ENCODE data around the gene IFT81. TPM values are rescaled to one million over a fixed set of nuclear protein-coding genes. Genes with fewer than 3 reads are reported as not detected.

The IFT81 gene
- total and polyA plus RNA-seq, 11 donors: 4.3 to 9.8 (median 8.5) TPM

DNA sequence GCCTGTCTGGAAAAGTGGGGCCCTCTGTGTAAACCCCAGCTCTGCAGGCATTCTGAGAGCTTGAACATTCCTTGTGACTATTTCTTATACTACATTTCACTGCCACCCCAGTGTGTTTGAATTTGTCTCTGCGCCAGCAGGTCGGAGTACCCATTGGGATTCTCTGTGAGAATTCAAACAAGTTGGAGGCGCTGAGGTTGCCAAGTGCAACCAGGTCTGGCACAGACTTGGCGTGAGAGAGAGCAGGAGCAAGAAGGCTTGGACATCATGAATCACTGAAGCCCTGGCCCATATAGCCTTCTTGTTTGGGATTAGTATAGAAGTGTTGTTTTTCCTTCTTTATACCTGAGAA is 123.9 kb downstream of the IFT81 start:
- Histone ChIP-seq H3K27ac (peak overlapping the region; percentile 71 to 98 (median 88)), H3K27me3 (no peaks in the 10 kb centered on the region), H3K4me1 (peaks cover 0 to 71% (median 48%) of the 10 kb centered on the region in 12 donors), H3K4me3 (no peak overlapping the region), H3K9me3 (peaks cover 0 to 5% (median 0%) of the 10 kb centered on the region in 12 donors), H3K36me3 (no peaks in the 10 kb centered on the region)
- WGBS, 4 donors: 49 to 68% (median 65%) methylated on average over 4 of the region's 4 CpGs
- ATAC-seq: no peak
- no peak for TF ChIP-seq POLR2A (IDR thresholded peaks at IDR 0.05)
- TF ChIP-seq, protein P1, sequence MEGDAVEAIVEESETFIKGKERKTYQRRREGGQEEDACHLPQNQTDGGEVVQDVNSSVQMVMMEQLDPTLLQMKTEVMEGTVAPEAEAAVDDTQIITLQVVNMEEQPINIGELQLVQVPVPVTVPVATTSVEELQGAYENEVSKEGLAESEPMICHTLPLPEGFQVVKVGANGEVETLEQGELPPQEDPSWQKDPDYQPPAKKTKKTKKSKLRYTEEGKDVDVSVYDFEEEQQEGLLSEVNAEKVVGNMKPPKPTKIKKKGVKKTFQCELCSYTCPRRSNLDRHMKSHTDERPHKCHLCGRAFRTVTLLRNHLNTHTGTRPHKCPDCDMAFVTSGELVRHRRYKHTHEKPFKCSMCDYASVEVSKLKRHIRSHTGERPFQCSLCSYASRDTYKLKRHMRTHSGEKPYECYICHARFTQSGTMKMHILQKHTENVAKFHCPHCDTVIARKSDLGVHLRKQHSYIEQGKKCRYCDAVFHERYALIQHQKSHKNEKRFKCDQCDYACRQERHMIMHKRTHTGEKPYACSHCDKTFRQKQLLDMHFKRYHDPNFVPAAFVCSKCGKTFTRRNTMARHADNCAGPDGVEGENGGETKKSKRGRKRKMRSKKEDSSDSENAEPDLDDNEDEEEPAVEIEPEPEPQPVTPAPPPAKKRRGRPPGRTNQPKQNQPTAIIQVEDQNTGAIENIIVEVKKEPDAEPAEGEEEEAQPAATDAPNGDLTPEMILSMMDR (IDR thresholded peaks at IDR 0.05): no peak
- intact Hi-C loops (cut with DNase I): loop anchor here in 6 of 10 donors (2.0 to 10.0 kb wide), 4 partner anchors 33 to 143 kb away; partner anchors contain the start of gene ATP2A2 (in 4 of the 6)
- peak in 1 of 5 donors; percentile 41 for DNase-seq

DNA sequence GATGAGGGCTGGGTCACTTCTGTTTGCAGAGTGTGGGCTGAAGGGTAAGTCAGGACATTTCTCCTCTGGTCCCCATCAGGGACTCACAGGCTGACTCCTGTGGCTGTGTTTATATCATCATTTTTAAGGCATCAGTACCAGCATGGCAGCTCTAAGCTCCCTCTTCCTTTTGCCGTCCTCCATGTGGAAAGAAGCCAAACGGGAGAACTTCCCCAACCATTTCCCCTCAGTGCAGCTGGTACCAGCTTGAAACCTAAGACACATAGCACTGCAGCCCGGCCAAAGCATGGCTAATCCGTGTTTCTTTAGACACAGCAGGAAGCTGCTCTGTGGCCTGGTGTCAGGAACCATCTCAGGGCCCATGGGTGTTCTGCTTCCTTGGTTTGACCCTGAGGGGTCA is 124.9 kb downstream of the IFT81 start:
- DNase-seq: peak in 3 of 5 donors; percentile 21 to 55 (median 33)
- Histone ChIP-seq H3K27ac (peak overlapping the region; percentile 71 to 98 (median 88)), H3K27me3 (no peaks in the 10 kb centered on the region), H3K9me3 (peaks cover 0 to 5% (median 0%) of the 10 kb centered on the region in 12 donors), H3K4me3 (no peak overlapping the region), H3K4me1 (peaks cover 0 to 82% (median 55%) of the 10 kb centered on the region in 12 donors), H3K36me3 (no peaks in the 10 kb centered on the region)
- 10 to 34% (median 21%) methylated on average over 3 to 4 of the region's 4 CpGs for WGBS, 4 donors
- intact Hi-C loops (cut with DNase I): loop anchor here in 6 of 10 donors (2.0 to 10.0 kb wide), 4 partner anchors 32 to 144 kb away; partner anchors contain the start of gene ATP2A2 (in 4 of the 6)
- TF ChIP-seq, protein P1 (IDR thresholded peaks at IDR 0.05): no peak
- no peak for TF ChIP-seq POLR2A (IDR thresholded peaks at IDR 0.05)
- ATAC-seq: no peak

DNA sequence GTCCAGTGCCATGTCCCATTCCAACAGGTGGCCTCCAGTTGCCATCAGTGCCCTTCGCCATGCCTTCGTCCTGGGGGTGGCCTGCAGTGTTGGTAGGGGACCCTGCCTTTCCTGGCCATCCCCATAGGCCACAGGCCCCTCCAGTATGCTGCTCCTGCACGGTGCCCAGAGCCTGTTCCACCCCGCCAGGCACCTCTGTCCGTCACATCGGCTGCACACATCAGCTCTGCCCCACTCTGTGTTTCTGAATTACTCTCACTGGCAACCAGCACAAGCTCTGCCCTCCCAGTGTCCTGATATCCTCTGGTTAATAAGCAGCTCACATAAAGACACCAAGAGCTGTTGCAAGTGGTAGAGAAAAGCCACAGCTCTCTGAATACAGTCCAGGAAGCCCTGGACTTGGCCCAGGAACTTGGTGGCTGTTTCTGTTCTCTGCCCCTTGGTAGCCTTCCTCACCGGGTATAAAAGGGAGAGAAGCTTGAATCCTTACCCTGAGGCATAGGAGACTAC is 125.6 kb downstream of the IFT81 start:
- peak; percentile 25 to 67 (median 49) for ATAC-seq
- H3K36me3 ChIP-seq: no peaks in the 10 kb centered on the region
- 43 to 71% (median 58%) methylated on average over 7 of the region's 7 CpGs for WGBS, 4 donors
- H3K4me3 ChIP-seq: no peak overlapping the region
- peaks cover 0 to 5% (median 0%) of the 10 kb centered on the region in 12 donors for H3K9me3 ChIP-seq
- peak in 4 of 5 donors; percentile 32 to 70 (median 58) for DNase-seq
- H3K4me1 ChIP-seq: peaks cover 0 to 79% (median 55%) of the 10 kb centered on the region in 12 donors
- H3K27ac ChIP-seq: peak overlapping the region; percentile 71 to 98 (median 88)
- H3K27me3 ChIP-seq: no peaks in the 10 kb centered on the region
- TF ChIP-seq, protein P1 (IDR thresholded peaks at IDR 0.05): no peak
- no peak for TF ChIP-seq POLR2A (IDR thresholded peaks at IDR 0.05)
- intact Hi-C loops (cut with DNase I): loop anchor here in 6 of 10 donors (2.0 to 10.0 kb wide), 4 partner anchors 31 to 145 kb away; partner anchors contain the start of gene ATP2A2 (in 5 of the 6)

DNA sequence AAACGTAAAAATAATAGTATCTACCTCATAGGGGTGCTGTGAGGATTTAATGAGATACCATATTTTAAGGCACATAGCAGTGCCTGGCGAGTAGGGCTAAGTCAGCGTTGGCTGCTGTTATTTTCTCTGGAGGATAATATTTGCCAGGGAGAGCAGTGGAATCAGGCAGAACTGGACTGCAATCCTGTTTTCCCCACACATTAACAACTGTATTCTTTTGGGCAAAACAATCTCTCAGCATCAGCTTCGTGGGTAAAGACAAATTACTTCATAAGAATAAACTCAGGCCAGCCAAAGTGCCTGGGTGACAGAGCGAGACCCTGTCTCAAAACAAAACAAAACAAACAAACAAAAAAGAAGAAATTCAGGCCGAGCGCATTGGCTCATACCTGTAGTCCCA is 127.2 kb downstream of the IFT81 start:
- H3K4me1 ChIP-seq: peaks cover 0 to 68% (median 49%) of the 10 kb centered on the region in 12 donors
- intact Hi-C loops (cut with DNase I): loop anchor here in 2 of 10 donors (2.0 to 10.0 kb wide), 2 partner anchors 29 to 147 kb away; partner anchors contain the start of gene ATP2A2 (in 1 of the 2)
- H3K36me3 ChIP-seq: no peaks in the 10 kb centered on the region
- DNase-seq (no peak), ATAC-seq (no peak)
- TF ChIP-seq, protein P1 (IDR thresholded peaks at IDR 0.05): no peak
- TF ChIP-seq POLR2A (IDR thresholded peaks at IDR 0.05): no peak
- WGBS, 4 donors: 82 to 91% (median 85%) methylated on average over 7 of the region's 7 CpGs
- H3K9me3 ChIP-seq: no peaks in the 10 kb centered on the region
- no peak overlapping the region for H3K4me3 ChIP-seq
- H3K27me3 ChIP-seq: no peaks in the 10 kb centered on the region
- peak overlapping the region; percentile 4 to 98 (median 88) for H3K27ac ChIP-seq
